Coronary artery (tissue), 2 donors: ENCODE results near the gene TYW1B.
"Not testable (repeated sequence)": the region's sequence is repeated elsewhere in the genome, so short reads cannot be mapped to it uniquely, and the experiment has no call there.

Experiments
- DNase-seq: peaks from one replicate; pipeline ENCODE4 v3.0.0-alpha.2; 2017; ENCODE audit warnings: low spot score
- H3K27ac ChIP-seq, 2 donors: fragments of 200-600 bp; sonication (generic); one replicate each; pipeline ENCODE4 v1.5.1; 2016 to 2019
- H3K4me3 ChIP-seq: fragments of 200-600 bp; sonication (generic); 2 replicates; pipeline ENCODE4 v1.5.1; 2016; ENCODE audit warnings: mild to moderate bottlenecking, moderate library complexity
- TF ChIP-seq, protein P1 (sequence below): fragments of 200-600 bp; sonication (generic); IDR thresholded peaks from one replicate; pipeline ENCODE4 v1.5.1; 2019; ENCODE audit warnings: antibody characterized with exemption

Gene TYW1B

GRCh38 chr7:72754312-72754711, 73.7 kb downstream of the TYW1B start:
- TF ChIP-seq, protein P1, sequence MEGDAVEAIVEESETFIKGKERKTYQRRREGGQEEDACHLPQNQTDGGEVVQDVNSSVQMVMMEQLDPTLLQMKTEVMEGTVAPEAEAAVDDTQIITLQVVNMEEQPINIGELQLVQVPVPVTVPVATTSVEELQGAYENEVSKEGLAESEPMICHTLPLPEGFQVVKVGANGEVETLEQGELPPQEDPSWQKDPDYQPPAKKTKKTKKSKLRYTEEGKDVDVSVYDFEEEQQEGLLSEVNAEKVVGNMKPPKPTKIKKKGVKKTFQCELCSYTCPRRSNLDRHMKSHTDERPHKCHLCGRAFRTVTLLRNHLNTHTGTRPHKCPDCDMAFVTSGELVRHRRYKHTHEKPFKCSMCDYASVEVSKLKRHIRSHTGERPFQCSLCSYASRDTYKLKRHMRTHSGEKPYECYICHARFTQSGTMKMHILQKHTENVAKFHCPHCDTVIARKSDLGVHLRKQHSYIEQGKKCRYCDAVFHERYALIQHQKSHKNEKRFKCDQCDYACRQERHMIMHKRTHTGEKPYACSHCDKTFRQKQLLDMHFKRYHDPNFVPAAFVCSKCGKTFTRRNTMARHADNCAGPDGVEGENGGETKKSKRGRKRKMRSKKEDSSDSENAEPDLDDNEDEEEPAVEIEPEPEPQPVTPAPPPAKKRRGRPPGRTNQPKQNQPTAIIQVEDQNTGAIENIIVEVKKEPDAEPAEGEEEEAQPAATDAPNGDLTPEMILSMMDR: no peak
- no peak overlapping the region for H3K4me3 ChIP-seq
- H3K27ac ChIP-seq: no peak overlapping the region
- no peak for DNase-seq

- no peak overlapping the region for H3K27ac ChIP-seq
- TF ChIP-seq, protein P1: no peak
- H3K4me3 ChIP-seq: no peak overlapping the region
- DNase-seq: no peak
Measured at GRCh38 chr7:72753781-72754180, 74.2 kb downstream of the TYW1B start.

DNA sequence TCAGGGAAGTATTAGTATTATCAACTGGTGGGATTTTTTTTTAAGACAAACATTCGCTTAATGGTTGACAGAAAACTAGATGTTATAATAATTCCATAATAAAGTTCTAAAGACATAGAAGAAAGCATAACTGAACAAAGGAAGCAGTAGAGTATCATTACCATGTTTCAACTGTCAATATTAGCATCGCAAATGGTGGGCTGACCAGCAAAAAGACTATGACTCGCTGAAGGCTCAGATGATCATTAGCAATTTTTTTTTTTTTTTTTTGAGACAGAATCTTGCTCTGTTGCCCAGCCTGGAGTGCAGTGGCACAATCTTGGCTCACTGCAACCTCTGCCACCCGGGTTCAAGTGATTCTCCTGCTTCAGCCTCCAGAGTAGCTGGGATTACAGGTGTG, 74.8 kb downstream of the TYW1B start:
- H3K27ac ChIP-seq, DNase-seq, H3K4me3 ChIP-seq: not testable (repeated sequence)

DNA sequence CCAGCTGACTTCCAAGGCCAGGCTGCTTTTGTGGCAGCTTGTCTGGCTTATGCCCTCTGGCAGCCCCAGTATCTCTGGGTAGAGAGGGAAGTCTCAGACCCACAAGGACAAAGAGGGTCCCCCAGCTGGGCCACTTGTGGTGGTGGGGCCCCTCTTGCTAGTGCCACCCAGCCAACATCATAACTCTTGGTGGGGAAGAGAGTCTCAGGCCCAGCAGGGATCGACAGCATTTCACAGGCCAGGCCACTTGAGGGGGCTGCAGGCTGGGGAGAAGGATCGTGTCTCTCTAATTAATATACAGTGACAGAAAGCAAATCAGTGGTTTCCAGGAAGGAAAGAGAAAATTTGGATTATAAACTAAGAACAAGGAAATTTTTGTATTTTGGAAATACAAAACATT, 76.0 kb downstream of the TYW1B start:
- no peak for DNase-seq
- no peak overlapping the region for H3K27ac ChIP-seq
- TF ChIP-seq, protein P1: no peak
- no peak overlapping the region for H3K4me3 ChIP-seq

- Histone ChIP-seq H3K27ac (no peak overlapping the region), H3K4me3 (no peak overlapping the region)
- no peak for DNase-seq
- TF ChIP-seq, protein P1: no peak
Measured at GRCh38 chr7:72751378-72751777, 76.6 kb downstream of the TYW1B start.

DNA sequence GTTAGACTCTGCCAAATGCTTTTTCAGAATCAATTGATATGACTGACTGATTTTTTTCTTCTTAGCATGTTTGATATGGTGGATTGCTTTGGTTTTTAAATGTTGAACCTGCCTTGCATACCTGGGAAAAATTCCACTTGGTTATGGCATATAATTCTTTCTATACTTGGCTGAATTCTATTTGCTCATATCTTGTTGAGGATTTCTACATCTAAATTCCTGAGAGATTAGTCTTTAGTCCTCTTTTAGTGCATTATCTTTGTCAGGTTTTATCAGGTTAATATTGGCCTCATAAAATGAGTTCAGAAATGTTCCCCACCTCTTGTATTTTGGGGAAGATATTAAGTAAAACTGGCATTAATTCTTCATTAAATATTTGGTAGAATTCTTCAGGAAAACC, 79.4 kb downstream of the TYW1B start:
- not testable (repeated sequence) for H3K27ac ChIP-seq, DNase-seq, H3K4me3 ChIP-seq

- not testable (repeated sequence) for DNase-seq, H3K27ac ChIP-seq, H3K4me3 ChIP-seq
Measured at GRCh38 chr7:72744244-72744926, 83.6 kb downstream of the TYW1B start.

DNA sequence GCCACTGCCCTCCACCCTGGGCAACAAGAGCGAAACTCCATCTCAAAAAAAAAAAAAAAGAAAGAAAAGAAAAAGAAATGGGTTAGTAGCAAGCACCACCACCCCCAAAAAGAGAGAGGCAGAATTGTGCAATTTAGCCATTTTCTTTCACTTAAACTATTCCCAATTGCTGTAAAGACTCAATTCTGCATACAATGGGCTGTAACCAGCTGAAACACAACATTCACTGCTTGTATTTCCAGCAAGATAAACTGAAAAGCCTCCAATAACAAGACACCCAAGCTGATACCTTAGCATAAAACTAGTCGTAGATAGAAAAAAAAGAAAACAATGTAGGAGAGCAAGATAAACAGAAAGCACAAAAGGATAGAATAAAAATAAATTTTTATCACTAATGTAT, 84.2 kb downstream of the TYW1B start:
- not testable (repeated sequence) for H3K4me3 ChIP-seq, H3K27ac ChIP-seq, DNase-seq

DNA sequence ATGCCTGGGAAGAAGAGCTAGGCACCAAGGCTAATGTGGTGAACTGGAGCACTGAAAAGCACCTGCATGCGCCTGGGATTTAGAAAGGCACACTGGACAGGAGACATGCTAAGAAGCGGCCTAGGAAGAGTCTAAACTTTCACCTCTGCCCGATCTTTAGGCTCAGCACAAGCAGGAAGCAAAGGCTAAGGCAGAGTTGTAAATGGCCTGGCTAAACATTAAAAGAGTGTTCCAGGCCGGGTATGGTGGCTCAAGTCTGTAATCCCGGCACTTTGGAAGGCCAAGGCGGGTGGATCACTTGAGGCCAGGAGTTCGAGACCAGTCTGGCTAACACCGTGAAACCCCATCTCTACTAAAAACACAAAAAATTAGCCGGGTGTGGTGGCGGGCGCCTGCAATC, 88.3 kb downstream of the TYW1B start:
- H3K4me3 ChIP-seq, H3K27ac ChIP-seq, DNase-seq: not testable (repeated sequence)

GRCh38 chr7:72735855-72736254, 92.1 kb downstream of the TYW1B start:
- DNase-seq, H3K4me3 ChIP-seq, H3K27ac ChIP-seq: not testable (repeated sequence)

DNA sequence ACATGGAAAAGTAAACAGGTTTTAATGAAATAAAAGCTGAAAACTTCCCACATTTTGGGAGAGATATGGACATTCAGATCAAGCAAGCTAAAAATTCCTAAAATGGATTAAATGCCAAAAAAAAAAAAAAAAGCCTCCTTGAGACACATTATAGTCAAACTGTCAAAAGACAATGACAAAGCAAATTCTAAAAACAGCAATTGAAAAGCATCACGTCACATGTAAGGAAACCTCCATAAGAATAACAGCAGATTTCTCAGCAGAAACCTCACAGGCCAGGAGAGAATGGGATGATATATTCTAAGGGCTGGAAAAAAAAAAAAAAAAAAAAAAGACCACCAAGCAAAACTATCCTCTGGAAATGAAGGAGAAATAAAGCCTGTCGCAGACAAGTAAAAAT, 97.2 kb downstream of the TYW1B start:
- not testable (repeated sequence) for H3K4me3 ChIP-seq, DNase-seq, H3K27ac ChIP-seq

DNA sequence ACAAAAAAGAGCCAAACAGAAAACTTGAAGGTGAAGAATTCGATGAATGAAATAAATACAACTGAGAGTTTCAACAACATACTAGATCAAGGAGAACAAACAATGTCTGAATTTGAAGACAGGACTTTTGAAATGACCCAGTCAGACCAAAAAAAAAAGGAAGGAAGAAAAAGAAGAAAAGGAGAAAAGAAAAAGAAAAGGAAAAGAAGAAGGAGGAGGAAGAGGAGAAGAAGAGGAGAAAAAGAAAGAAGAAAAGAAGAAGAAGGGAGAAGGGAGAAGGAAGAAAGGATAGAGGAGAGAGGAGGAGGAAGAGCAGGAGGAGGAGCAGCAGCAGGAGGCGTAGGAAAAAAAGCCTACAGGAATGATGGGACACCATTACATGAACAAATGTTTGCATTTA, 97.6 kb downstream of the TYW1B start:
- H3K4me3 ChIP-seq, H3K27ac ChIP-seq, DNase-seq: not testable (repeated sequence)

- not testable (repeated sequence) for H3K27ac ChIP-seq, DNase-seq, H3K4me3 ChIP-seq
Measured at GRCh38 chr7:72729130-72729529, 98.9 kb downstream of the TYW1B start.

DNA sequence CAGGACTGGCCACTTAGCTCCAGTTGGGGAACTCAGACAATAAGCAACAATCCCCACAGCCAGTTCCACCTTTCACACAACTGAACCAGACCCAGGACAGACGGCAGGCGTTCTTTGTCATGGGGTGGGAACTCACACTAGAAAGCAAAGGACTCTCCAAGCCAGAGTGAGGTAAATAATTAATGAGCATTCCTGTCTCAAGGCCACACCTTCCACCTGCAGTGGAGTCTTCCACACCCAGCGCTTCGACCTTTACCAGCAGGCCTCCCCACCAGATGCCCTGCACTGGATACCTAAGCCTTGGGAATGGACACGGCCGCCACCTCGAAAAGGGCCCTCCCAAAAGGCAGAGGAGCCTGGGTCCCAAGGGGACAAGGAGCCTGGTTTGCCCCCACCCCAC, 105.3 kb downstream of the TYW1B start:
- not testable (repeated sequence) for H3K27ac ChIP-seq, DNase-seq, H3K4me3 ChIP-seq

DNA sequence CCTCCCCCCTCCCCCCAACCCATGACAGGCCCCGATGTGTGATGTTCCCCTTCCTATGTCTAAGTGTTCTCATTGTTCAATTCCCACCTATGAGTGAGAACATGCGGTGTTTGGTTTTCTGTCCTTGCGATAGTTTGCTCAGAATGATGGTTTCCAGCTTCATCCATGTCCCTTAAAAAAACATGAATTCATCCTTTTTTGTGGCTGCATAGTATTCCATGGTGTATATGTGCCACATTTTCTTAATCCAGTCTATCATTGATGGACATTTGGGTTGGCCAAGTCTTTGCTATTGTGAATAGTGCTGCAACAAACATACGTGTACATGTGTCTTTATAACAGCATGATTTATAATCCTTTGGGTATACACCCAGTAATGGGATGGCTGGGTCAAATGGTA, 107.1 kb downstream of the TYW1B start:
- not testable (repeated sequence) for H3K4me3 ChIP-seq, H3K27ac ChIP-seq, DNase-seq
